Calu3 (cell line): ENCODE measurements around the gene KLHL21. TPM values are rescaled to one million over a fixed set of nuclear protein-coding genes. Genes with fewer than 3 reads are reported as not detected.

Source experiments
- BruUV-seq: library from RNA; stranded (reverse); fragments of 400-500 nt; replicated peaks from 2 replicates; lab custom pipeline; 2021; lab: Mats Ljungman, UMichigan
- CTCF ChIA-PET: fragments of 300-600 bp; sonication (Branson Sonifier 250); formaldehyde crosslinking; loops from one replicate; lab custom pipeline; 2022; ENCODE audit warnings: antibody characterized with exemption; lab: Charles Lee
- DNase-seq: peaks from one replicate; pipeline ENCODE4 v3.0.0; 2022
- H3K27ac Mint-ChIP-seq: one replicate; pipeline ENCODE4 v1.8.0; 2022; ENCODE audit warnings: mixed read lengths; ENCODE audit not compliant: unreplicated experiment
- H3K27me3 Mint-ChIP-seq: one replicate; pipeline ENCODE4 v1.8.0; 2022; ENCODE audit warnings: mixed read lengths; ENCODE audit not compliant: unreplicated experiment
- H3K36me3 Mint-ChIP-seq: one replicate; pipeline ENCODE4 v1.8.0; 2022; ENCODE audit warnings: mild to moderate bottlenecking, moderate library complexity, mixed read lengths; ENCODE audit not compliant: insufficient read depth, unreplicated experiment
- H3K4me1 Mint-ChIP-seq: one replicate; pipeline ENCODE4 v1.8.0; 2022; ENCODE audit warnings: mild to moderate bottlenecking, low read depth, mixed read lengths; ENCODE audit not compliant: unreplicated experiment
- H3K4me3 Mint-ChIP-seq: one replicate; pipeline ENCODE4 v1.8.0; 2022; ENCODE audit warnings: mild to moderate bottlenecking, low read depth, moderate library complexity, mixed read lengths; ENCODE audit not compliant: unreplicated experiment
- H3K9me3 Mint-ChIP-seq: one replicate; pipeline ENCODE4 v1.8.0; 2022; ENCODE audit warnings: low read depth, mixed read lengths; ENCODE audit not compliant: unreplicated experiment
- intact Hi-C: fragments of 100-400 bp; cut with micrococcal nuclease; formaldehyde crosslinking; loops from one replicate; pipeline ENCODE4 v1.10.0; 2022; ENCODE audit not compliant: unreplicated experiment
- total RNA-seq: library from RNA; stranded (reverse); gene quantifications from 2 replicates; pipeline ENCODE4 v1.2.3, GENCODE V29; 2022
- TF ChIP-seq, protein P1 (sequence below): fragments of 200-600 bp; IDR thresholded peaks from one replicate; pipeline ENCODE4 v1.8.0; 2022; ENCODE audit warnings: antibody characterized with exemption; ENCODE audit not compliant: unreplicated experiment

The KLHL21 gene
- total RNA-seq, 1 experiment from 2014 or later: 21.8 TPM

DNA sequence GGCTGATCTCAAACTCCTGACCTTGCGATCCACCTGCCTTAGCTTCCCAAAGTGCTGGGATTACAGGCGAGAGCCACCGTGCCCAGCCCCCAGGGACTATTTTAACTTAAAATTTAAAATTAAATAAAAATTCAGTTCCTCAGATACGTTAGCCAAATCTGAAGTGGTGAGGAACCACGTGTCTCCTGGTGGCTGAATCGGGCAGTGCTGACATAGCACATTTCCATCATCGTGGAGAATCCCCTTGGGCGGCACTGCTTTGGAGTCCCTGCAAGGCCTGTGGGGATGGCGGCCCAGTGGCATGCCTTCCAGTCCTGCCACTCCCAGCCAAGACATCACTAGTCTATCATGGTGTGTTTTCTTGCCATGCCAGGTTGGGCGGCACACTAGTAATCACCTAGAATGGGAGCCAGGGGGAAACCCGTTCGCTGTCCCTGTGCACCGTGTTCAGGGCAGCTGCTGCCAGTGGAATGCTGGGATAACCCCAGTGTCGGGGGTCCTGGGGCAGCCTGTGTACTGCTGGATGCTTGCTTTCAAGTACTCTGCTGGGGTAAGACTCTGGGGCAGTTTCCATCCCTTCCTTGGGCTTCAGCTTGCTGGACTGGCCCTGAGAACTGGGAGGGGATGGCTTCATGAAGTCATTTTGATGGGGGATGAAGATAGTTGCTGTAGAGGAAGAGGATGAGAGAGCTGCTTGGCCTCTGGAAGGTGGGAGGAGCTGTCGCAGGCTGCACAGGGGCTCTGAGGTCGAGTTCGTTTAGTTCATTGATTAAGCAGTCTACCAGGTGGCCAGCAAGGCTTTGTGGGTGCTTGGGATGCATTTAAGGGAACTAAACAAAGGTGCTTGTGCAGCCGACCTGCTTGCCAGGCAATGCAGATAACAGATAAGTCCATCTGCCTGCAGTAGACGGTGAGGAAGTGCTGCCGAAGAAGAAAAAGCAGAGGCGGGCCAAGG lies 18.3 kb downstream of the KLHL21 start:
- no peaks in the 10 kb centered on the region for H3K9me3 Mint-ChIP-seq

DNA sequence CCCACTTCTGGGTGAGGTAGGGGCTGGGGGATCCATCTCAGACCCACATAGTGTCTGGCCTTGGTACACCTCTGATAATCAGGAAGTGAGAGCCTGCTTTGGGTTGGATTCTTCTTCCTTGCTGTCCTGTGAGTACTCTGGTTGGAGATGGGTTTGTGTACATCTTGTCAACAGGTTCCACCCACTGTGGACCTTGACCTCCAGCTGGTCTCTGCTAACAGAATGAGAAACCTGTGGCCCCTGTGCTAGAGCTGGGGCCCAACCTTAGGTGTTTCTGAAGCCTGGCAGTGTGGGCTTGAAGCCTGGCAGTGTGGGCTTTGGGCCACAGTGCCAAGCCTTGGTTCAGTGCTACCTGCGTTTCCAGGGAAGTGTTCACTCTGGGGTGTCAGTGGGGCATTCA lies 20.3 kb downstream of the KLHL21 start:
- intact Hi-C loops: no loop called here
- Mint-ChIP-seq H3K9me3 (no peaks in the 10 kb centered on the region), H3K27ac (no peak overlapping the region), H3K4me1 (peaks cover 9% of the 10 kb centered on the region), H3K27me3 (no peaks in the 10 kb centered on the region), H3K36me3 (peaks cover 39% of the 10 kb centered on the region), H3K4me3 (no peak overlapping the region)
- CTCF ChIA-PET: no interaction called here
- no TSS peak for BruUV-seq
- TF ChIP-seq, protein P1, sequence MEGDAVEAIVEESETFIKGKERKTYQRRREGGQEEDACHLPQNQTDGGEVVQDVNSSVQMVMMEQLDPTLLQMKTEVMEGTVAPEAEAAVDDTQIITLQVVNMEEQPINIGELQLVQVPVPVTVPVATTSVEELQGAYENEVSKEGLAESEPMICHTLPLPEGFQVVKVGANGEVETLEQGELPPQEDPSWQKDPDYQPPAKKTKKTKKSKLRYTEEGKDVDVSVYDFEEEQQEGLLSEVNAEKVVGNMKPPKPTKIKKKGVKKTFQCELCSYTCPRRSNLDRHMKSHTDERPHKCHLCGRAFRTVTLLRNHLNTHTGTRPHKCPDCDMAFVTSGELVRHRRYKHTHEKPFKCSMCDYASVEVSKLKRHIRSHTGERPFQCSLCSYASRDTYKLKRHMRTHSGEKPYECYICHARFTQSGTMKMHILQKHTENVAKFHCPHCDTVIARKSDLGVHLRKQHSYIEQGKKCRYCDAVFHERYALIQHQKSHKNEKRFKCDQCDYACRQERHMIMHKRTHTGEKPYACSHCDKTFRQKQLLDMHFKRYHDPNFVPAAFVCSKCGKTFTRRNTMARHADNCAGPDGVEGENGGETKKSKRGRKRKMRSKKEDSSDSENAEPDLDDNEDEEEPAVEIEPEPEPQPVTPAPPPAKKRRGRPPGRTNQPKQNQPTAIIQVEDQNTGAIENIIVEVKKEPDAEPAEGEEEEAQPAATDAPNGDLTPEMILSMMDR: no peak
- DNase-seq: no peak

More for the DNA sequence above, 18.3 kb downstream of the KLHL21 start:
- TF ChIP-seq, protein P1: peak; percentile 27
- Mint-ChIP-seq H3K36me3 (peaks cover 37% of the 10 kb centered on the region), H3K4me1 (peaks cover 2% of the 10 kb centered on the region), H3K27ac (no peak overlapping the region), H3K4me3 (no peak overlapping the region), H3K27me3 (no peaks in the 10 kb centered on the region)
- CTCF ChIA-PET: interaction anchor here (0.7 kb wide), 1 partner anchor 16 kb away, joined by 3 read pairs; no protein-coding TSS in a partner anchor
- DNase-seq: no peak
- no TSS peak for BruUV-seq
- intact Hi-C loops: no loop called here

DNA sequence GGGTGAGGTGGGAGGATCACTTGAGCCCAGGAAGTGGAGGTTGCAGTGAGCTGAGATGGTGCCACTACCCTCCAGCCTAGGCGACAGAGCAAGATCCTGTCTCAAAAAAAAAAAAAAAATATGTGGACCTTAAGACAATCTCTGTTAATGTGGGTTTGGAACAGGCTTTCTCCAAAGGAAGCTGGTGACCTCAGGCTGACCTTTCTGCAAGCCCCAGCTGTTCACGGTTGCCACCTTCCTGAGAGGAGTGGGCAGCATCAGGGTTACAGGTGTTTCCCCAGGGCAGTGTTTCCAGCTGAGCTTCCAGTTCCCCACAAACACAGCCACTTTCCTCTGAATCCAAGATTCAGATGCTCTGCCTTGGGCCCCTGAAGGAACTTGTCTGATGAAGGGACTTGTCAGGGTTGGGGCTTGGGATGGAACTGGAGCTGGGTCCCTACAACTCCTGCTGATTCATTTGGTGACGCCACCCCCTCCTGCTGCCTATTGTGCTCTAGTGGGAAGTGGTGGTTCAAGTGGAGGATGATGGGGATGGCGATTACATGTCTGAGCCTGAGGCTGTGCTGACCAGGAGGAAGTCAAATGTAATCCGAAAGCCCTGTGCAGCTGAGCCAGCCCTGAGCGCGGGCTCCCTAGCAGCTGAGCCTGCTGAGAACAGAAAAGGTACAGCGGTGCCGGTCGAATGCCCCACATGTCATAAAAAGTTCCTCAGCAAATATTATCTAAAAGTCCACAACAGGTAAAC lies 20.9 kb downstream of the KLHL21 start:
- peaks cover 9% of the 10 kb centered on the region for H3K4me1 Mint-ChIP-seq
- H3K27me3 Mint-ChIP-seq: no peaks in the 10 kb centered on the region
- TF ChIP-seq, protein P1: no peak
- CTCF ChIA-PET: no interaction called here
- H3K4me3 Mint-ChIP-seq: no peak overlapping the region
- DNase-seq: no peak
- intact Hi-C loops: no loop called here
- H3K36me3 Mint-ChIP-seq: peaks cover 39% of the 10 kb centered on the region
- H3K27ac Mint-ChIP-seq: no peak overlapping the region
- H3K9me3 Mint-ChIP-seq: no peaks in the 10 kb centered on the region
- TSS peak; percentile 31 for BruUV-seq

DNA sequence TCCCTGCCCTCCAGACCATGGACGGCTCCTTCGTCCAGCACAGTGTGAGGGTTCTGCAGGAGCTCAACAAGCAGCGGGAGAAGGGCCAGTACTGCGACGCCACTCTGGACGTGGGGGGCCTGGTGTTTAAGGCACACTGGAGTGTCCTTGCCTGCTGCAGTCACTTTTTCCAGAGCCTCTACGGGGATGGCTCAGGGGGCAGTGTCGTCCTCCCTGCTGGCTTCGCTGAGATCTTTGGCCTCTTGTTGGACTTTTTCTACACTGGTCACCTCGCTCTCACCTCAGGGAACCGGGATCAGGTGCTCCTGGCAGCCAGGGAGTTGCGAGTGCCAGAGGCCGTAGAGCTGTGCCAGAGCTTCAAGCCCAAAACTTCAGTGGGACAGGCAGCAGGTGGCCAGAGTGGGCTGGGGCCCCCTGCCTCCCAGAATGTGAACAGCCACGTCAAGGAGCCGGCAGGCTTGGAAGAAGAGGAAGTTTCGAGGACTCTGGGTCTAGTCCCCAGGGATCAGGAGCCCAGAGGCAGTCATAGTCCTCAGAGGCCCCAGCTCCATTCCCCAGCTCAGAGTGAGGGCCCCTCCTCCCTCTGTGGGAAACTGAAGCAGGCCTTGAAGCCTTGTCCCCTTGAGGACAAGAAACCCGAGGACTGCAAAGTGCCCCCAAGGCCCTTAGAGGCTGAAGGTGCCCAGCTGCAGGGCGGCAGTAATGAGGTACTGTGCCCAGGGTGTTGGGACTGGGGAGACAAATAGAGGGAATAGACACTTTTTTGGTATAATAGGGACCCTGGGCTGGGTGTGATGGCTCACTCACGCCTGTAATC lies 21.9 kb downstream of the KLHL21 start:
- no TSS peak for BruUV-seq
- TF ChIP-seq, protein P1: no peak
- Mint-ChIP-seq H3K27ac (peak overlapping the region; percentile 92), H3K4me3 (peak overlapping the region; percentile 96), H3K4me1 (peaks cover 9% of the 10 kb centered on the region), H3K27me3 (no peaks in the 10 kb centered on the region), H3K9me3 (no peaks in the 10 kb centered on the region), H3K36me3 (peaks cover 39% of the 10 kb centered on the region)
- intact Hi-C loops: no loop called here
- CTCF ChIA-PET: interaction anchor here (0.6 to 1.6 kb wide), 2 partner anchors 18 to 21 kb away, joined by 3 to 4 read pairs; no protein-coding TSS in a partner anchor
- DNase-seq: no peak
